Astrocyte (in vitro differentiated cells and primary cell): ENCODE data around the gene KLF7.

Experiments
- EZH2 ChIP-seq: IDR thresholded peaks from 2 replicates; pipeline ENCODE4 v1.6.1; 2012; ENCODE audit warnings: mild to moderate bottlenecking, low read length, inconsistent platforms; ENCODE audit not compliant: insufficient read depth
- TF ChIP-seq, protein P1 (sequence below): IDR thresholded peaks from 2 replicates; pipeline ENCODE4 v1.5.1; 2011; ENCODE audit warnings: low read depth, mild to moderate bottlenecking, inconsistent platforms, low read length, moderate library complexity; ENCODE audit not compliant: insufficient read depth

DNA sequence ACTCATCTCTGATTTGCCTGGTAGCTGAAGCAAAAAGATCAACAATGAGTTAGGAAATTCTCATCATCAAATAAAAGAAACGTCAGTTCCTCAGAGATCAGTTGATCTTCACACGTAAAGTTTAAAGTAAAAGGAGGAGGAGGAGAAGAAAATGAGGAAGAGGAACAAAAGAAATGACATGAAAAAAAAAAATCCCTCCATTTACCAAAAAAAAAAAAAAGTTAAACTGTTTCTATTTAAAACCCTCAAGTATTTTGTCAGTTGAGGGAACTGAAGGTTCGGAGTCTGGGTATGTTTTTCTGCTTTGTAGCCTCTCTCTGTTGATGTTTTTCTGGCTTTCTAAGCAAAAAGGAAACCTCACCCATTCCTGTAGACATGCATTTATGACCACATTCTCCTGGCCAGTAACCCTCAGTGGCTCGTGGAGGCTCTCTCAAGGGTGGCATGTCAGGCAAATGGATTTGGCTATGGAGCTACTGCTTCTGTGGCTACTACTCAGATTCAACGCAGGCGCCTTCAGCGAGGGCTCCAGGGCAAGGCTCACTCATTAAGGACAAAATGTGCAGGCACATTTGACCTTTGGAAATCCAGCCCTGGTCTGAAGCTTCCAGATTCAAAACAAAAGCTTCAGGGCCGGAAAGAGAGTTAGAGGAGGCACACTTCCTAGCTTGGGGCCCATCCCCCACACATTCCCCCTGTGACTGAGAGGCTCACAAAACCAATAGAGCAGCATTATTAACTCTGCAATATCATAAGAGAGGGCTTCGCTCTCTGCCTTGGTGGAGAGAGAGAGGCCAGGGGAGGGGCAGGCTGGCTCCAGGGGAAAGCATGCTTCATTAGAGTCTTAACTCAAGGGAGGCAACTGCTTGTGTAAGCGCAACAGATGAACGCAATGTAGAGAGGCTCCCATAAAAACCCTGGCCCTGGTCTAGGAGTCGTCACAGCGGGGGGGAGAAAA is 22.3 kb downstream of the KLF7 start:
- TF ChIP-seq, protein P1, sequence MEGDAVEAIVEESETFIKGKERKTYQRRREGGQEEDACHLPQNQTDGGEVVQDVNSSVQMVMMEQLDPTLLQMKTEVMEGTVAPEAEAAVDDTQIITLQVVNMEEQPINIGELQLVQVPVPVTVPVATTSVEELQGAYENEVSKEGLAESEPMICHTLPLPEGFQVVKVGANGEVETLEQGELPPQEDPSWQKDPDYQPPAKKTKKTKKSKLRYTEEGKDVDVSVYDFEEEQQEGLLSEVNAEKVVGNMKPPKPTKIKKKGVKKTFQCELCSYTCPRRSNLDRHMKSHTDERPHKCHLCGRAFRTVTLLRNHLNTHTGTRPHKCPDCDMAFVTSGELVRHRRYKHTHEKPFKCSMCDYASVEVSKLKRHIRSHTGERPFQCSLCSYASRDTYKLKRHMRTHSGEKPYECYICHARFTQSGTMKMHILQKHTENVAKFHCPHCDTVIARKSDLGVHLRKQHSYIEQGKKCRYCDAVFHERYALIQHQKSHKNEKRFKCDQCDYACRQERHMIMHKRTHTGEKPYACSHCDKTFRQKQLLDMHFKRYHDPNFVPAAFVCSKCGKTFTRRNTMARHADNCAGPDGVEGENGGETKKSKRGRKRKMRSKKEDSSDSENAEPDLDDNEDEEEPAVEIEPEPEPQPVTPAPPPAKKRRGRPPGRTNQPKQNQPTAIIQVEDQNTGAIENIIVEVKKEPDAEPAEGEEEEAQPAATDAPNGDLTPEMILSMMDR, result no peak
- no peak for TF ChIP-seq EZH2
